IMR-90 (cell line): ENCODE results near the gene IL1RAP. TPM values are rescaled to one million over a fixed set of nuclear protein-coding genes. Genes with fewer than 3 reads are reported as not detected.

Experiments
- ATAC-seq: fragments of 200-7000 bp; cut with Tn5 transposase; 2 replicates; pipeline ENCODE4 v1.9.1; 2020; ENCODE audit warnings: low read depth, mild to moderate bottlenecking, moderate library complexity
- BruUV-seq: library from RNA; stranded (reverse); fragments of 400-500 nt; replicated peaks from 2 replicates; lab custom pipeline; 2021; lab: Mats Ljungman, UMichigan
- CTCF ChIA-PET: fragments of 300-600 bp; formaldehyde crosslinking; extraction: SDS; loops from one replicate; lab custom pipeline; 2021; ENCODE audit warnings: antibody characterized with exemption; lab: Yijun Ruan, JAX
- POLR2A ChIA-PET: fragments of 300-600 bp; sonication (Branson Sonifier 250); formaldehyde crosslinking; loops from one replicate; lab custom pipeline; 2022; ENCODE audit warnings: antibody characterized with exemption; ENCODE audit not compliant: unreplicated experiment; lab: Charles Lee
- DNase-seq: peaks from one replicate; pipeline ENCODE4 v3.0.0; 2013
- H2AFZ ChIP-seq: replicated peaks from 2 replicates; pipeline ENCODE3; 2013; ENCODE audit warnings: low read length, mild to moderate bottlenecking; ENCODE audit not compliant: poor library complexity
- H2AK5ac ChIP-seq: 2 replicates; pipeline ENCODE4 v1.6.1; 2013; ENCODE audit warnings: low read depth, low read length, inconsistent platforms
- H2AK9ac ChIP-seq: replicated peaks from 2 replicates; pipeline ENCODE3; 2013; ENCODE audit warnings: mild to moderate bottlenecking, low read depth, low read length, moderate library complexity; ENCODE audit not compliant: poor library complexity
- H2BK120ac ChIP-seq: 2 replicates; pipeline ENCODE4 v1.6.1; 2013; ENCODE audit warnings: low read depth, low read length, inconsistent platforms
- H2BK15ac ChIP-seq: 3 replicates; pipeline ENCODE4 v1.6.1; 2013; ENCODE audit warnings: low read depth, low read length, inconsistent platforms
- H2BK20ac ChIP-seq: 2 replicates; pipeline ENCODE4 v1.6.1; 2013; ENCODE audit warnings: low read depth, mild to moderate bottlenecking, inconsistent platforms, low read length, moderate library complexity
- H2BK5ac ChIP-seq: 2 replicates; pipeline ENCODE4 v1.6.1; 2013; ENCODE audit warnings: mild to moderate bottlenecking, low read depth, low read length, inconsistent platforms; ENCODE audit not compliant: poor library complexity, severe bottlenecking
- H3K14ac ChIP-seq: replicated peaks from 2 replicates; pipeline ENCODE4 v1.6.1; 2013; ENCODE audit warnings: low read depth, low read length, inconsistent platforms
- H3K18ac ChIP-seq: 2 replicates; pipeline ENCODE4 v1.6.1; 2013; ENCODE audit warnings: low read depth, low read length, control low read depth
- H3K23ac ChIP-seq: 2 replicates; pipeline ENCODE4 v1.6.1; 2013; ENCODE audit warnings: low read depth, low read length, inconsistent platforms
- H3K27ac ChIP-seq: 2 replicates; pipeline ENCODE4 v1.5.1; 2013; ENCODE audit warnings: mild to moderate bottlenecking, control low read depth, low read length; ENCODE audit not compliant: insufficient read depth
- H3K27me3 ChIP-seq: 2 replicates; pipeline ENCODE4 v1.6.1; 2013; ENCODE audit warnings: low read length; ENCODE audit not compliant: control insufficient read depth, insufficient read depth
- H3K36me3 ChIP-seq: 2 replicates; pipeline ENCODE4 v1.6.1; 2013; ENCODE audit warnings: low read length, mixed read lengths; ENCODE audit not compliant: control insufficient read depth, insufficient read depth
- H3K4ac ChIP-seq: 2 replicates; pipeline ENCODE4 v1.6.1; 2013; ENCODE audit warnings: low read depth, low read length, inconsistent platforms
- H3K4me1 ChIP-seq: 2 replicates; pipeline ENCODE4 v1.6.1; 2013; ENCODE audit warnings: low read length, mixed read lengths; ENCODE audit not compliant: control insufficient read depth, insufficient read depth
- H3K4me2 ChIP-seq: 2 replicates; pipeline ENCODE4 v1.6.1; 2013; ENCODE audit warnings: low read depth, mild to moderate bottlenecking, control low read depth, low read length, moderate library complexity
- H3K4me3 ChIP-seq: 2 replicates; pipeline ENCODE4 v1.5.1; 2013; ENCODE audit warnings: low read depth, mild to moderate bottlenecking, control low read depth, low read length, moderate library complexity; ENCODE audit not compliant: insufficient read depth
- H3K56ac ChIP-seq: 2 replicates; pipeline ENCODE4 v1.6.1; 2013; ENCODE audit warnings: low read length, inconsistent platforms; ENCODE audit not compliant: insufficient read depth; ENCODE audit errors: extremely low read depth
- H3K79me1 ChIP-seq, 2 experiments: 2 replicates each; pipeline ENCODE4 v1.6.1; 2013; ENCODE audit warnings: low read length in 2 of 2, inconsistent platforms in 1 of 2, low read depth in 1 of 2
- H3K9ac ChIP-seq: 2 replicates; pipeline ENCODE4 v1.6.1; 2013; ENCODE audit warnings: low read depth, low read length, control low read depth
- H3K9me1 ChIP-seq: 2 replicates; pipeline ENCODE4 v1.6.1; 2013; ENCODE audit warnings: low read length, inconsistent platforms; ENCODE audit not compliant: insufficient read depth
- H3K9me3 ChIP-seq: 2 replicates; pipeline ENCODE4 v1.6.1; 2013; ENCODE audit warnings: low read length; ENCODE audit not compliant: control insufficient read depth, insufficient read depth
- H4K20me1 ChIP-seq: 2 replicates; pipeline ENCODE4 v1.6.1; 2013; ENCODE audit warnings: low read length, inconsistent platforms; ENCODE audit not compliant: insufficient read depth
- H4K5ac ChIP-seq: 2 replicates; pipeline ENCODE4 v1.6.1; 2013; ENCODE audit warnings: mild to moderate bottlenecking, low read depth, low read length, control low read depth
- H4K8ac ChIP-seq, 2 experiments: 2 replicates each; pipeline ENCODE4 v1.6.1; 2013; ENCODE audit warnings: low read depth in 2 of 2, low read length in 2 of 2, control low read depth in 1 of 2, inconsistent platforms in 1 of 2
- H4K91ac ChIP-seq: 2 replicates; pipeline ENCODE4 v1.6.1; 2013; ENCODE audit warnings: low read depth, low read length, inconsistent platforms; ENCODE audit not compliant: insufficient read depth
- CEBPB ChIP-seq: IDR thresholded peaks from 2 replicates; pipeline ENCODE4 v1.6.1; 2012; ENCODE audit warnings: low read depth, low read length, improper control_type of control experiment
- CHD1 ChIP-seq: IDR thresholded peaks from 2 replicates; pipeline ENCODE4 v1.6.1; 2012; ENCODE audit warnings: low read depth, low read length, improper control_type of control experiment
- ELK1 ChIP-seq: fragments of 150-350 bp; IDR thresholded peaks from 2 replicates; pipeline ENCODE4 v1.6.1; 2016; ENCODE audit warnings: low read depth, mild to moderate bottlenecking, low read length, moderate library complexity, borderline replicate concordance
- FOS ChIP-seq: fragments of 150-350 bp; IDR thresholded peaks from 2 replicates; pipeline ENCODE4 v1.6.1; 2016; ENCODE audit warnings: low read depth, low read length
- MAFK ChIP-seq: IDR thresholded peaks from 2 replicates; pipeline ENCODE4 v1.6.1; 2012; ENCODE audit warnings: low read depth, low read length, improper control_type of control experiment
- MAZ ChIP-seq: IDR thresholded peaks from 2 replicates; pipeline ENCODE4 v1.6.1; 2012; ENCODE audit warnings: low read depth, mild to moderate bottlenecking, low read length, improper control_type of control experiment, moderate library complexity, borderline replicate concordance
- NFE2L2 ChIP-seq: fragments of 150-350 bp; IDR thresholded peaks from 2 replicates; pipeline ENCODE4 v1.6.1; 2016; ENCODE audit warnings: low read depth, mild to moderate bottlenecking, low read length
- POLR2A ChIP-seq: IDR thresholded peaks from 2 replicates; pipeline ENCODE4 v1.6.1; 2012; ENCODE audit warnings: mild to moderate bottlenecking, low read depth, low read length
- RAD21 ChIP-seq: IDR thresholded peaks from 2 replicates; pipeline ENCODE4 v1.6.1; 2012; ENCODE audit warnings: low read length, improper control_type of control experiment
- RCOR1 ChIP-seq: IDR thresholded peaks from 2 replicates; pipeline ENCODE4 v1.6.1; 2012; ENCODE audit warnings: mild to moderate bottlenecking, low read length, improper control_type of control experiment; ENCODE audit not compliant: insufficient replicate concordance
- RFX5 ChIP-seq: IDR thresholded peaks from 2 replicates; pipeline ENCODE4 v1.8.0; 2012; ENCODE audit warnings: low read depth, mild to moderate bottlenecking, low read length, moderate library complexity
- SMC3 ChIP-seq: fragments of 150-350 bp; IDR thresholded peaks from 2 replicates; pipeline ENCODE4 v1.6.1; 2016; ENCODE audit warnings: low read depth, mild to moderate bottlenecking, antibody characterized with exemption, low read length, moderate library complexity
- USF2 ChIP-seq: fragments of 150-350 bp; IDR thresholded peaks from 2 replicates; pipeline ENCODE4 v1.6.1; 2017; ENCODE audit warnings: mild to moderate bottlenecking, antibody characterized with exemption, low read length, low read depth
- WGBS, 2 experiments: methylation state at CpG; one replicate each; pipeline versions ENCODE4 v1.1.5 to v1.1.7; 2013; ENCODE audit warnings: missing lambda C conversion rate in 2 of 2; ENCODE audit not compliant: insufficient read length in 1 of 2; ENCODE audit errors: extremely low coverage in 2 of 2; 5-methylcytosine and 5-hydroxymethylcytosine counted together
- dilution Hi-C: fragments of 300-500 bp; cut with HindIII; formaldehyde crosslinking; loops from one replicate; pipeline ENCODE4 v1.14.3; 2018; ENCODE audit warnings: low sequenced_read_pairs; ENCODE audit not compliant: unreplicated experiment
- in situ Hi-C: fragments of 300-500 bp; cut with MboI; formaldehyde crosslinking; loops from 3 replicates; pipeline ENCODE4 v1.14.3; 2019; ENCODE audit warnings: low sequenced_read_pairs, inconsistent platforms, mixed read lengths
- intact Hi-C: fragments of 100-400 bp; cut with micrococcal nuclease; formaldehyde crosslinking; loops from 2 replicates; pipeline ENCODE4 v1.10.0; 2022
- polyA plus RNA-seq, 3 experiments: library from polyadenylated mRNA; depleted of rRNA; stranded (reverse); fragments of >200 nt; gene quantifications; 2 replicates each; pipeline ENCODE4 v1.2.3, GENCODE V29; 2012; ENCODE audit warnings: low replicate concordance in 1 of 3
- total RNA-seq: library from RNA; depleted of rRNA; stranded (reverse); fragments of >200 nt; gene quantifications from 2 replicates; pipeline ENCODE4 v1.2.3, GENCODE V29; 2012
- TF ChIP-seq, protein P1 (sequence below): conservative IDR thresholded peaks from 2 replicates; pipeline ENCODE4 v1.5.1; 2012; ENCODE audit warnings: mild to moderate bottlenecking, low read depth, low read length, improper control_type of control experiment

Gene IL1RAP
- total and polyA plus RNA-seq, 2 of the 4 experiments (the other 2 are of a cell fraction), result 8.3 to 11.3 TPM

GRCh38 chr3:190533511-190534281 lies 19.8 kb downstream of the IL1RAP start:
- WGBS, 2 experiments, result 30% methylated on average over 2 of the region's 13 CpGs; no CpG with 5 or more reads in 1 of the 2 experiments
- POLR2A ChIA-PET, result interaction anchor here (0.6 to 1.2 kb wide), 6 partner anchors 14 to 1440 kb away, joined by 3 to 11 read pairs (median 3); partner anchors contain the start of gene GMNC
- TF ChIP-seq USF2, result peak; percentile 61; the same call in 1 of the 2 replicates
- TF ChIP-seq FOS, result no peak
- no peak for TF ChIP-seq RAD21
- no peak for TF ChIP-seq RFX5
- TF ChIP-seq NFE2L2, result no peak
- TF ChIP-seq, protein P1, sequence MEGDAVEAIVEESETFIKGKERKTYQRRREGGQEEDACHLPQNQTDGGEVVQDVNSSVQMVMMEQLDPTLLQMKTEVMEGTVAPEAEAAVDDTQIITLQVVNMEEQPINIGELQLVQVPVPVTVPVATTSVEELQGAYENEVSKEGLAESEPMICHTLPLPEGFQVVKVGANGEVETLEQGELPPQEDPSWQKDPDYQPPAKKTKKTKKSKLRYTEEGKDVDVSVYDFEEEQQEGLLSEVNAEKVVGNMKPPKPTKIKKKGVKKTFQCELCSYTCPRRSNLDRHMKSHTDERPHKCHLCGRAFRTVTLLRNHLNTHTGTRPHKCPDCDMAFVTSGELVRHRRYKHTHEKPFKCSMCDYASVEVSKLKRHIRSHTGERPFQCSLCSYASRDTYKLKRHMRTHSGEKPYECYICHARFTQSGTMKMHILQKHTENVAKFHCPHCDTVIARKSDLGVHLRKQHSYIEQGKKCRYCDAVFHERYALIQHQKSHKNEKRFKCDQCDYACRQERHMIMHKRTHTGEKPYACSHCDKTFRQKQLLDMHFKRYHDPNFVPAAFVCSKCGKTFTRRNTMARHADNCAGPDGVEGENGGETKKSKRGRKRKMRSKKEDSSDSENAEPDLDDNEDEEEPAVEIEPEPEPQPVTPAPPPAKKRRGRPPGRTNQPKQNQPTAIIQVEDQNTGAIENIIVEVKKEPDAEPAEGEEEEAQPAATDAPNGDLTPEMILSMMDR, result no peak
- no peak for TF ChIP-seq MAFK
- TF ChIP-seq MAZ, result no peak
- TF ChIP-seq ELK1, result no peak
- no peak for TF ChIP-seq RCOR1
- no peak for TF ChIP-seq SMC3
- TF ChIP-seq CHD1, result no peak
- peak; percentile 68 for TF ChIP-seq CEBPB
- no peak for TF ChIP-seq POLR2A

More at GRCh38 chr3:190533511-190534281, 19.8 kb downstream of the IL1RAP start:
- H3K27ac ChIP-seq, result peak overlapping the region; percentile 97
- dilution Hi-C loops (no loop called here), intact Hi-C loops (loop anchor here (5.0 kb wide), 1 partner anchor 164 kb away; no protein-coding TSS in a partner anchor), in situ Hi-C loops (no loop called here)
- peak; percentile 93 for DNase-seq
- TSS peak; percentile 43 for BruUV-seq
- H4K8ac ChIP-seq, result peak overlapping the region; percentile 61 to 93
- H3K4ac ChIP-seq, result peak overlapping the region; percentile 98
- peak overlapping the region; percentile 96; the same call in 2 of the 3 replicates for H2BK15ac ChIP-seq
- H4K5ac ChIP-seq, result peak overlapping the region; percentile 85
- peak overlapping the region; percentile 96 for H2BK120ac ChIP-seq
- peak overlapping the region; percentile 92 for H2AK5ac ChIP-seq
- H3K4me3 ChIP-seq, result no peak overlapping the region
- no peaks in the 10 kb centered on the region for H3K9me3 ChIP-seq
- no peaks in the 10 kb centered on the region for H3K27me3 ChIP-seq
- peak overlapping the region; percentile 87 for H2AFZ ChIP-seq
- H3K9ac ChIP-seq, result peak overlapping the region; percentile 68
- H3K23ac ChIP-seq, result peak overlapping the region; percentile 96
- CTCF ChIA-PET, result interaction anchor here (0.8 to 1.2 kb wide), 3 partner anchors 19 to 51 kb away, joined by 3 to 5 read pairs (median 5); no protein-coding TSS in a partner anchor
- H3K36me3 ChIP-seq, result no peaks in the 10 kb centered on the region; the same call in 1 of the 2 replicates
- H3K4me1 ChIP-seq, result peaks cover 10% of the 10 kb centered on the region
- no peaks in the 10 kb centered on the region for H4K20me1 ChIP-seq
- H3K56ac ChIP-seq, result peak overlapping the region; percentile 48
- peaks cover 8% of the 10 kb centered on the region for H3K9me1 ChIP-seq
- peaks cover 19 to 40% of the 10 kb centered on the region in 2 experiments for H3K79me1 ChIP-seq
- peak overlapping the region; percentile 45 for H2AK9ac ChIP-seq
- peak overlapping the region; percentile 62 for H3K4me2 ChIP-seq
- peak overlapping the region; percentile 67 for H2BK20ac ChIP-seq
- peak overlapping the region; percentile 97 for H4K91ac ChIP-seq
- H3K18ac ChIP-seq, result peak overlapping the region; percentile 98
- peak overlapping the region; percentile 97 for H2BK5ac ChIP-seq
- ATAC-seq, result peak; percentile 85
- H3K14ac ChIP-seq, result peak overlapping the region; percentile 91
